GM18870 (cell line): ENCODE measurements around the gene CDC25C.

Experiments used
- ATAC-seq: cut with Tn5 transposase; IDR thresholded peaks from one replicate; pipeline ENCODE4 v1.9.1; 2021; ENCODE audit warnings: moderate library complexity; ENCODE audit not compliant: unreplicated experiment

CDC25C gene

DNA sequence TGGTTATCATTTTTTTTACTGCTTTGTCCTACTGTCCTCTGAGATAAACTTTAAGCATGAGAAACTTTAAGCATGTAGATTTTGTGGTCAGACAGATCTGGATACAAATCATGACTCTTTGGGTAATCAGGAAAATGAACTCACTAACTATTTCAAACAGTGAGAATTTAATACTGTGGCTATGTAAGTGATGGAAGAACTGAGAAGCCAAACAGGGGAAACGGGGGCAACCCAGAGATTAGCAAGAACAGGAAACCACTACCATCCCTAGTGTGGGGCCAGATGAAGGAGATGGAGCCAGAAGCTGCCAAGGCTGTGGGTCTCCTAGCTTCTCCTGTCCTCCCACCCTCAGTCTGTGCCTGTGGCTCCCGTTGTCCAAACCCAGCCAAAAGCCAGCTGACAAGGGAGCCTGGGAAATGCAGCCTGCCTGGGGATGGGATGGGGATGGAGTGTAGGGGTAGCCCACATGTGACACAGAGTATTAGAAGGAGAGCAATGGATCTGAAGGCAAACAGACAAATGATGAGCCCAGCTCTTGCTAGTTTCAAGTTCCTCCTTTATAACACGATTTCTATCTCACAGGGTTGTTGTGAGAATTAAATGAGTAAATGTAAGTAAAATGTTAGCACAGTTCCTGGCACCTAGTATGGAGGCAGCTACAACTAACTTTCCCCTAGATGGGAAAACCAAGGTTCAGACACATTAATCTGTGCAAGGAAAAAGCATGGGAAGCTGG lies 90.8 kb downstream of the CDC25C start:
- ATAC-seq: no peak

- no peak for ATAC-seq
Measured at GRCh38 chr5:138238034-138238433, 93.6 kb downstream of the CDC25C start.
